Common myeloid progenitor, CD34-positive (primary cell): ENCODE data around the gene LRMDA.

Experiments
- CTCF ChIA-PET: fragments of 350-600 bp; sonication (Branson Sonifier 250); formaldehyde crosslinking; loops from one replicate; lab custom pipeline; 2021; ENCODE audit warnings: antibody characterized with exemption; lab: Charles Lee
- POLR2A ChIA-PET: fragments of 350-600 bp; sonication (Branson Sonifier 250); formaldehyde crosslinking; loops from one replicate; lab custom pipeline; 2021; ENCODE audit warnings: antibody characterized with exemption; lab: Charles Lee
- DNase-seq, 3 donors: peaks; one replicate each; pipeline versions ENCODE4 v3.0.0 to v3.0.0-alpha.2; 2013
- H3K27ac ChIP-seq, 2 experiments: 1 replicate in 1 of 2; 2 replicates in 1 of 2; pipeline ENCODE4 v1.7.0; 2013; ENCODE audit warnings: inconsistent platforms in 2 of 2, low read length in 2 of 2, mild to moderate bottlenecking in 2 of 2, low read depth in 1 of 2, moderate library complexity in 1 of 2; ENCODE audit not compliant: severe bottlenecking in 2 of 2, insufficient read depth in 1 of 2, poor library complexity in 1 of 2
- H3K27me3 ChIP-seq, 5 experiments: replicated peaks in 2 of 5; 1 replicate in 3 of 5; 2 replicates in 2 of 5; pipeline versions ENCODE4 v1.6.1 to v1.7.0; 2013; ENCODE audit warnings: low read length in 4 of 5, mild to moderate bottlenecking in 2 of 5, moderate library complexity in 2 of 5, inconsistent platforms in 1 of 5; ENCODE audit not compliant: insufficient read depth in 5 of 5, control insufficient read depth in 4 of 5
- H3K36me3 ChIP-seq, 4 experiments: 1 replicate in 2 of 4; 2 replicates in 2 of 4; pipeline versions ENCODE4 v1.6.1 to v1.7.0; 2013; ENCODE audit warnings: low read length in 3 of 4, control low read depth in 1 of 4, mild to moderate bottlenecking in 1 of 4; ENCODE audit not compliant: control insufficient read depth in 4 of 4, insufficient read depth in 4 of 4
- H3K4me1 ChIP-seq, 4 experiments: 1 replicate in 3 of 4; 2 replicates in 1 of 4; pipeline versions ENCODE4 v1.6.1 to v1.7.1; 2013; ENCODE audit warnings: low read length in 3 of 4, mild to moderate bottlenecking in 3 of 4, control low read depth in 1 of 4, inconsistent platforms in 1 of 4, moderate library complexity in 1 of 4; ENCODE audit not compliant: control insufficient read depth in 4 of 4, insufficient read depth in 4 of 4; ENCODE audit errors: control extremely low read depth in 1 of 4
- H3K4me3 ChIP-seq, 7 experiments: 1 replicate in 4 of 7; 2 replicates in 3 of 7; pipeline versions ENCODE4 v1.5.1 to v1.7.0; 2013; ENCODE audit warnings: mild to moderate bottlenecking in 7 of 7, low read length in 6 of 7, moderate library complexity in 6 of 7, inconsistent platforms in 2 of 7, low read depth in 2 of 7, control low read depth in 1 of 7; ENCODE audit not compliant: insufficient read depth in 4 of 7, control insufficient read depth in 1 of 7; ENCODE audit errors: extremely low read depth in 1 of 7
- H3K9me3 ChIP-seq, 5 experiments: 1 replicate in 4 of 5; 2 replicates in 1 of 5; pipeline versions ENCODE4 v1.6.1 to v1.7.1; 2013; ENCODE audit warnings: low read length in 4 of 5, mild to moderate bottlenecking in 2 of 5, inconsistent platforms in 1 of 5, low read depth in 1 of 5, moderate library complexity in 1 of 5; ENCODE audit not compliant: control insufficient read depth in 4 of 5, insufficient read depth in 2 of 5; ENCODE audit errors: control extremely low read depth in 1 of 5
- WGBS: methylation state at CpG from one replicate; pipeline ENCODE4 v1.1.5; 2013; ENCODE audit not compliant: insufficient coverage; 5-methylcytosine and 5-hydroxymethylcytosine counted together

LRMDA gene

DNA sequence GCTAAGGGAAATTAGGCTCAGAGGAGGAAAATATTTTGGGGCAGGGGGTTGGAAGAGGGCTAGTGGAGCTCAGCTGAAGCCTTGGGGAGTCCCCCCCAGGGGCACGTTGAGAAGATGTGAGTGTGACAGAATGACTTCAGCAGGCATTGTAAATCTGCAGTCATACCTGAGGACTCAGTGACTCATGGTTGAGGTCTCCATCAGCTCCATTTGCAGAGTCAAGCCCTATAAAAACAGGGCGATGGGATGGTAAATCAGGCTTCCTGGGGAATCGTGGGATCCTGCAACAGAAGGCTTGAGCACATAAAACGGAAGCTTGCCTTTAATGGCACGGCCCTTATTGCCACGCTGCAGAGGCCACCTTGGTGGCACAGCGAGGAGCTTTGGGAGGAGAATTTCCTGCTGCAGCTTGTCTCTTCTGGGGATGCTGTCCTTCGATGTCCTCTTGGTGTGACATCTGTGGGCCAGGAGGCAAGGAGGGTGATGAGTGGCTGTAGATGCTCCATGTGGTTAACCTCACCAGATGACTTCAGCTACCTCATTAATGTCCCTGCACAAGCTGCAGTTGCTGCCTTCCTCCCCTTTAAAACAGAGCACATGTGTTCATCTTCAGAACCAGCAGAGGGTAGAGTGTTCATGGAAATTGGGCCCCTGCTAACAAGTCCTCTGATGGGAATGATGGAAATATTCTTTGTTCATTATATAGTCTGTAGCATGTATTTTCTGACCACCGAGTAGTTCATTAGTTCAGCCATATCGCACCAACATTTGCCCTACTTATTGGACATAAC is 285.9 kb downstream of the LRMDA start:
- DNase-seq: peak; percentile 2 to 29 (median 21)
- Histone ChIP-seq H3K27ac (no peak overlapping the region), H3K4me1 (peaks cover 0 to 5% (median 0%) of the 10 kb centered on the region in 4 experiments), H3K9me3 (no peaks in the 10 kb centered on the region), H3K36me3 (no peaks in the 10 kb centered on the region), H3K27me3 (no peaks in the 10 kb centered on the region), H3K4me3 (no peak overlapping the region)
- WGBS: 98% methylated on average over 7 of the region's 10 CpGs
- CTCF ChIA-PET: no interaction called here
- POLR2A ChIA-PET: no interaction called here

DNA sequence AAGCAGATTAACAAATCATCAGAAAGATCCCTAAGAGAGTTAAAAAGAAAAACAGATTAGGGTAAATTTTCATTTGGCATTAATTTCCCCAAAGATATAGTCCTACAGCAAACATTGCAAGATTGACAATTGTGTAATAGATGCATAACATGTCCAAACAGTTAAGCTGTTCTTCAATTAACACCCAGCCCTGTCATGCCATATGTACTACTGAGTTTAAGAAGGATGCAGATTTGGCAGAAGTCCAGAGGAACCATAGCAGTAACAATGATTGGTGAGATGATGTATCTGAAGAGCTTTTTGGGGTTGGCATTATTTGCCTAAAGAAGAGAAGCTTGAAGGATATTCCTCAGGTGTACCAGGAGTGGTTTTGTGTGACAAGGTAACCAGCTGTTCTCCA is 287.6 kb downstream of the LRMDA start:
- ChIA-PET POLR2A (no interaction called here), CTCF (no interaction called here)
- Histone ChIP-seq H3K27ac (no peak overlapping the region), H3K36me3 (no peaks in the 10 kb centered on the region), H3K9me3 (no peaks in the 10 kb centered on the region), H3K4me3 (no peak overlapping the region), H3K27me3 (no peaks in the 10 kb centered on the region), H3K4me1 (peaks cover 0 to 6% (median 1%) of the 10 kb centered on the region in 4 experiments)
- no peak for DNase-seq

DNA sequence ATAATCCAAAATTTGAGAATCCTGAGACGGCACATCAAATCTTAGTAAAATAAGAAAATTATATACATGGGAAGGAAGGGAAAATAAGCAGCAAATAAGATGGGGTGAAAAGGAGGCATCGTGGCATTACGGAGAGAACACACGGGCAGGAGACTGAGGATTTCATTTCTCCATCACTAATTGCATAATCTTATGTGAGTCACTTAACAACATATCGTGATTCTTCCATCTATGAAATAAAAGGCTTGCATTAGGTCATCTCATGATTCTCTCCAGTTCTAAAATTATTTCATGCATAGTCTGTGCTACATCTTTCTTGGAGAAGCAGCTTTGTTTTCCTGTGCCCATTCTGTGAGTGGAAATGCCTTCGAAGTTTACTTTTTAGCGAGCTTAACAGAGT is 288.7 kb downstream of the LRMDA start:
- no peaks in the 10 kb centered on the region for H3K9me3 ChIP-seq
- peaks cover 0 to 9% (median 1%) of the 10 kb centered on the region in 4 experiments for H3K4me1 ChIP-seq
- ChIA-PET CTCF (no interaction called here), POLR2A (no interaction called here)
- no peaks in the 10 kb centered on the region for H3K27me3 ChIP-seq
- H3K4me3 ChIP-seq: no peak overlapping the region
- no peaks in the 10 kb centered on the region for H3K36me3 ChIP-seq
- H3K27ac ChIP-seq: no peak overlapping the region
- 100% methylated on average over 5 of the region's 7 CpGs for WGBS
- no peak for DNase-seq

DNA sequence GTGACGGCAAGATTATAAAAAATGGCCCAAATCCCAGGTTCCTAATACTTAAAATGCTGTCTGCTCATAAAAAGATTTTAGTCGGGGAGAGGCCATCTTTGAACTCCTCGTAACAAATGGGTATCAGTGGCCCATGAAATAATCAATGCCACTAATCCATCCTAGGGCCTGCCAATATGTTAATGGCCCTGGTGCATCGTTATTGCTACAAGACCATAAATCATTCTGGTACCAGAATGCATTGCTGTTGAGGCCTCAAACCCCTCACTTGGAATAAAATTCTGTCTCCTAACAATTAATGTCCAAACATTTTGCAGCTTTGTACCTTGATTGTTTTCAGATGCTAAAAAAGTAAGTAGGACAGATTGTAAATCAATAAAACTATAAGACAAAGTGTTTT is 290.6 kb downstream of the LRMDA start:
- DNase-seq: no peak
- CTCF ChIA-PET: no interaction called here
- WGBS: 100% methylated on average over 2 of the region's 4 CpGs

DNA sequence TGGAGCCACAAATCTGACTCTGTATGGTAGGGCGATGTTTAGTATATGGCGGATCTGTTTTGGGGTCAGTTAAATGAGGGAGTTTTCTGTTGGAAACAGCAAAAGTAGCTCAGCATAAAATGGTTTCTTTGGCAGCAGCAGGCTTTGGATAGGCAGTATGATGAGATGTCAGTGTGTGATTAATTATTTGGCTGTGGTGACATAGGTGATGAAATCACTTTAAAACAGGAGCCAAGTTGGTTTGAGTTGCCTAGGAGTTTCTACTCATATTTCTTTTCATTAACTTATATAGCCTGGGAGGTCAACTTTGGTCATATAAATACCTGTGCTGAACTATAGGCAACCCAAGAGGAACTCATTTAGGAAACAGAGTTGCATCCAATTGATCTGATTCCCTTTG is 291.2 kb downstream of the LRMDA start:
- no peaks in the 10 kb centered on the region for H3K9me3 ChIP-seq
- peaks cover 0 to 9% (median 1%) of the 10 kb centered on the region in 4 experiments for H3K4me1 ChIP-seq
- H3K27me3 ChIP-seq: no peaks in the 10 kb centered on the region
- ChIA-PET POLR2A (no interaction called here), CTCF (no interaction called here)
- DNase-seq: no peak
- no peak overlapping the region for H3K4me3 ChIP-seq
- 100% methylated on average over 2 of the region's 2 CpGs for WGBS
- H3K27ac ChIP-seq: no peak overlapping the region
- no peaks in the 10 kb centered on the region for H3K36me3 ChIP-seq

More for the DNA sequence above, 290.6 kb downstream of the LRMDA start:
- POLR2A ChIA-PET: no interaction called here
- no peaks in the 10 kb centered on the region for H3K27me3 ChIP-seq
- H3K4me3 ChIP-seq: no peak overlapping the region
- peaks cover 0 to 9% (median 1%) of the 10 kb centered on the region in 4 experiments for H3K4me1 ChIP-seq
- no peak overlapping the region for H3K27ac ChIP-seq
- no peaks in the 10 kb centered on the region for H3K36me3 ChIP-seq
- no peaks in the 10 kb centered on the region for H3K9me3 ChIP-seq

DNA sequence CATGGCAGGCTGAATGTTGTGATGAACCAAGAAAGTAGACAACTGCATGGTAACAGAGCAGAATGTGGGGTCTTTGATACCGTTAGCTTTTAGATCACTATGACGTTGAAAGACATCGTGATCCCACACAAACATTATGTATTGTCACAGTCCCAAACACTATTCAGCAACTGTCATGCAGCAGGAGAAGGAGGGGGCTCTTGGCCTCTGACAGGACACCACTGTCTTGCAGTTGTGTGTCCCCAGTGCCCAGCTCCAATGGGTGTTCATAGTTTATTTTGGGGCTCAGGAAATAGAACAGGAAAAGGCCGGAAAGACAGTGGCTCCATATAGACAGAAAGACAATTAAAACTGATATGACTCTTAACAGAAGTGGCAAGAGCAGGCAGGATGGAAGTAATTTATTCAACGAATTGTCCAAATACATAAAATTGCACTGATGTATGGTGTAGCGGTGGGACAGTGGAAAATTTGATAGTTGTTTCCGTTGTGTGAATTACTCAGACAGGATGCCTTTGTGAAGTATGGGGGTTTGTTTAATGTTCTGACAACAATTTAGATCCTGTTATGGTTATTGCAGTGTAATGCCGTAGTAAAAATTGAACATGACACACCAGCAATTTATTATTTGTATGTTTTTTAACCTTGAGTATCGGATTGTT is 292.0 kb downstream of the LRMDA start:
- no peak overlapping the region for H3K4me3 ChIP-seq
- ChIA-PET POLR2A (no interaction called here), CTCF (no interaction called here)
- H3K9me3 ChIP-seq: no peaks in the 10 kb centered on the region
- peak in 2 of 3 donors; percentile 30 to 58 for DNase-seq
- no peaks in the 10 kb centered on the region for H3K36me3 ChIP-seq
- H3K27me3 ChIP-seq: no peaks in the 10 kb centered on the region
- peaks cover 0 to 9% (median 1%) of the 10 kb centered on the region in 4 experiments for H3K4me1 ChIP-seq
- WGBS: 63% methylated on average over 4 of the region's 9 CpGs
- H3K27ac ChIP-seq: no peak overlapping the region

DNA sequence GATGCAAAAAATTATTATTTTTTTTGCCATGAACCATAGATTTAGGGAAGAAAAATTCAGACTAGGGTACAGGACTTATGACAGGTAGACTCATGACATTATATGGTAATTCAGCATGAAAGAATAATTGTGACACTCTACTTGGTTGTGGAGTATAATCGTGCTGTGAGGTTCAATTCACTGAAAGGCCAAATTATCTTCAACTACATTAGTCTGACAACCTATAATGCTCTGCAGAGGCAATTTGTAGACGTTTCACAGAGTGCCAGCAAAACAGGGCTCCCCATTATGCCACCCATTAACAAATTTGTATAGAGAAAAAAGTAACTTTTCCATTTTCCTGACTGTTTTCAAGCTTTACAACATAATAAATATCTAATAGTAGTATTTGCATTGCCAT is 292.6 kb downstream of the LRMDA start:
- no peak for DNase-seq
- H3K4me1 ChIP-seq: peaks cover 0 to 9% (median 3%) of the 10 kb centered on the region in 4 experiments
- no peaks in the 10 kb centered on the region for H3K9me3 ChIP-seq
- H3K27me3 ChIP-seq: no peaks in the 10 kb centered on the region
- CTCF ChIA-PET: no interaction called here
- H3K4me3 ChIP-seq: no peak overlapping the region
- no peak overlapping the region for H3K27ac ChIP-seq
- POLR2A ChIA-PET: no interaction called here
- no peaks in the 10 kb centered on the region for H3K36me3 ChIP-seq
- WGBS: no CpG with 5 or more reads among the region's 2 CpGs
